GM18505 (cell line): ENCODE data around the gene MLLT3.

Experiments
- ATAC-seq: cut with Tn5 transposase; IDR thresholded peaks from one replicate; pipeline ENCODE4 v1.9.1; 2021; ENCODE audit not compliant: unreplicated experiment
- POLR2A ChIP-seq: IDR thresholded peaks from 4 replicates; pipeline ENCODE4 v1.6.1; 2011; ENCODE audit warnings: borderline replicate concordance; ENCODE audit not compliant: insufficient read depth, insufficient read length; ENCODE audit errors: extremely low read depth

Gene MLLT3

DNA sequence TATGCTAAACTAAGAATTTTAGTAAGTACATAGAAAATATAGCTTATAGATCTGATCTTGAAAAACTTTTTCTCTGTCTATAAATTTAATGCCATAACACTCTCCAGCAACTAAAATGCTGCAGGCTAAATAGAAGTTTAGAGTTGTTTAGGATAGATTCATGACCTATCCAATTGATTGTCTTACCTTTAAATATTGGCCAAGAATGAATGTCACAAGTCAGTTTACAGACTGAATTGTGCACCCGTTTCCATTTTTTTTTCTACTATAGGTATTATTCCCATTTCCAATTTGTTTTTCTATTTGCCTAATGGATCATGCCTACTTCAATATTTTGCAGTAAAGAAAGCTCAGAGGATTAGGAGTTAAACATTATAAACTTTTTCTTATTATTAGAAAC lies 129.5 kb downstream of the MLLT3 start:
- ATAC-seq, result no peak
- no peak for TF ChIP-seq POLR2A

DNA sequence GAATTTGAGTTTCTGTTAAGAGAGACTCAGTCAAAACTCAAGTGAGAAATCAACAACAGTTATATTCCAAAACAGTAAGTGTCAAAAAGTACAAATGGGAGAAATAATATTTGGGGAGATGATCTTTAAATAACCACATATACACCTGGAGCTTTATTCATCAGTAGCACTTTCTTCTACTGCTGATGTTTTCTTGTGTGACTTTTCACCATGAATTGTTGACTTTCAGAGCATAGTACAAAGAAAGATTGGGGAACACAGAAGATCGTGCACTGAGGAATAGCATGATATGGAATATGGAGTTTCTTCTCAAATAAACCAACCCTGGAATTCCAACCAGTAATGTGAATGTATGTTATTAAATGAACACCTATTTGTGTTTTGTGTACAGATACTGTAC lies 130.7 kb downstream of the MLLT3 start:
- no peak for TF ChIP-seq POLR2A
- ATAC-seq, result no peak

DNA sequence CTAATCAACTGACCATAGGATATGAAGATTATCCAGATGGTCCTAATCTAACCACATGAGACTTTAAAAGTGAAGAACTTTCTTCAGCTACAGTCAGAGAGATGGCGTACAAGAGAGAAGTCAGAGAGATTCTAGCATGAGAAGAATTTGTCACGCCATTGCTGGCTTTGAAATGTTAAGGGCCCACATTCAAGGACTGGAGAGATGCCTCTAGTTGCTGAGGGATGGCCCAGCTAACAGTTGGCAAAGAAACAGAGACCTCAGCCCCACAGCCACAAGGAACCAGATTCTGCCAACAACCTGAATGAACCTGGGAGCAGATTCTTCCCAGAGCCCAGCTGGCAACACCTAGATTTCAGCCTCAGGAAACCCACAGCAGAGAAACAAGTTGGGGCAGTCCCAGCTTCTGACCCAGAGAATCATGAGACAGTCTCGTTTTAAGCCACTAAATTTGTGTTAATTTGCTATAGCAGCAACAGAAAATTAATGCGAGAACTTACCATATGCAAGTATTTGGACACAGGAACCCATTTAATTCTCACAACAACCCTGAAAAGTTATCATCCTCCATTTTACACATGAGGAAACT lies 132.0 kb downstream of the MLLT3 start:
- TF ChIP-seq POLR2A, result no peak
- no peak for ATAC-seq

DNA sequence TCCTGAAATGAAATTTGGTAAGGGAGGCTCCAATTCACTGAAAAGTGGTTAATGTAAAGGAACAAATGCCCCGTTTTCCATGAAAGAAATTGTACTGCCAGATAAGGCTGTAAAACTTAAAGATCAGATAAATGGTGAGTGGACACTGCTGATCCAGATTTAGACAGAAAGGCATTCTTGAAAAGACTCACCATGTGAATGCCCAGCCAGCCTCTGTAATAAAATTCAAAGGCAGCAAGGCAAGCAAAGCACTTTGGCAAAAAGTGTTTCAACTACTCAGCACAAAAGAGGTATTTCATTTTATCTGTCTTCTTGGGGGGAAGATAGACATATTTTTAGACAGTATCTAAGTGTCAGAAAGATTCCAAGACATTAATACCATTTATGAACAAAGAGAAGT lies 133.6 kb downstream of the MLLT3 start:
- no peak for TF ChIP-seq POLR2A
- no peak for ATAC-seq

DNA sequence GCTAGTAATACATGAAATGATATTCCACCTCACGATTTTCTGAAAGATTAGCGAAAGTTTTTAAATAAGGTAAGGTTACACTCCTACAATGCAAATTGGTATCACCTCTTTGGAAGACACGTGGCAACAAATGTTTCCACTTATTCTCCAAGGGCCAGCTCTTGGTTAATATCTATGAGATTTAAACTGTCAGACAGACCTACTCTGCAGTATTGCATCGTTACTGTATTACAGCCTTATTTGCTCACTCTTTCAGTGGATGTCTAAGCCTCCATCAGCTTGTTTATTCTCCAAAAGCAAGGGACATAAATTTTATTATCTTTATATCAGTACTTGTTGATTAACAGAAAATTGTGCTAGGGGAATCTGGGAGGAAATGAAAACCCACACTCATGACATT lies 135.7 kb downstream of the MLLT3 start:
- no peak for ATAC-seq
- no peak for TF ChIP-seq POLR2A

DNA sequence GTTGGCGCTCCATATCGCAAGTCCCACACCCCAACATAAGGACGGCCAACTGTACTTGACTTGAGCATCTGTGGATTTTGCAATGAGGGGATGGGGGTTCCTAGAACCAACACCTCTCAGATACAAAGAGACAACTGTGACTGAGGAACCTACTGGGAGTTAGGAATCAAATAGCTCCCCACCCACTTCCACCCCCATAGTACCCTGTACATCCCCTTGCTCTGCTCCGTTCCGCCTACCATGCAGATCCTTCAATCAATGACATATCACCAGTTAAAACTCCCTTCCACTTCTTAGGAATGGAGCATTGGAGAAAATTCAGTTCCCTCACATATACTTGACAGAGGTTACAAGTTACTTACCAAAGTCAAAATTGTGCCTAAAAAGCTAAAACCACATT lies 140.9 kb downstream of the MLLT3 start:
- no peak for TF ChIP-seq POLR2A
- ATAC-seq, result no peak

DNA sequence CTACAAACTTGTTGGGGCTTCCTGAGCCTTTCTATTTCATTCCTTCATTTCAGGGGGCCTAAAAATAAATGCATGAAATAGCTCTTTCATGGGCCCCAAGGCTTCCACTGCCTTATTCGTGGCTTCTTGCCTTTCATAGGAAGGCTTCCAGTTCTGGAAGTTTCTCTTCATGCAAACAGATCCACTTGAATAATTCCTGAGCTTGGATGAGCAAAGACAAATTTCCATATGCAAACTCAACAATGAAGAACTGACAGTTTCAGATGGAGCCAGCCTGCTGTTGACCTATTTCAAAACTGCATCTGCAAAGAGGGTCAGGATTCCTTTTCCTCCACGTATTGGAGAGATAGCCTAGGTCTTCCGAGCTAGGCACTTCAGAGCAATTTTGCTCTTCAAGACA lies 142.1 kb downstream of the MLLT3 start:
- no peak for TF ChIP-seq POLR2A
- ATAC-seq, result no peak

DNA sequence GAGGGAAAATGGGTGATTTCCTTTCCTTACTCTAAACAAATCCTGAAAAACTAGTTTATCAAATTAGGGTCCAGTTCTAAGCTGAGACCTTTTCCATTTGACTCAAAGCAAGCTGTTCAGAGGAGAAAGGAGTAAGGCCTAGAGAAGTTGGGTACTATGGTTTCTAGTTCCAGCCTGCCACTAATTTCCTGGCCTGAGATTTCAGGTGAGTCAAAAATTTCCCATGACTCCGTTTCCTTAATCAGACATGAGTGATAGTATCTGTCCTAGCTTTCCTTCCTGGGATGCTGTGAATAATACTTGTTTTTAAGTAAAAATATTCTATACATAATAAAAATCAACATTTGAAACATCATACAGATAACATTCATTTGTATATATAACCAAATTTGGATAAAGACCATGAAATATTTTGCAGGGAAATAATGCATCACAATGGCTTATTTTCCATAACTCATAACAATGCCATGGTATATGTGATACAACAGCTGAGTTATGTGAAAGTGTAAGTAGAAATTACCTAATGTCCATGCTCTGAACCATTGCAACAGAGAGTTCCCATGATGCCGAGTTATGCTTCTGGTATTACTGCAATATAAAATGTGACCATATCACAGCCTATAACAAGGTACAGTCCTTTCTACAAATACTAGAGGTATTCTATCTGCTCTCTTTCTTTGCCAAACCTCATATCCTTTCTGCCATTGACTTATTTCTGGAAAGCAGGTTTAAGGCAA lies 142.7 kb downstream of the MLLT3 start:
- peak; percentile 89 for ATAC-seq
- no peak for TF ChIP-seq POLR2A

DNA sequence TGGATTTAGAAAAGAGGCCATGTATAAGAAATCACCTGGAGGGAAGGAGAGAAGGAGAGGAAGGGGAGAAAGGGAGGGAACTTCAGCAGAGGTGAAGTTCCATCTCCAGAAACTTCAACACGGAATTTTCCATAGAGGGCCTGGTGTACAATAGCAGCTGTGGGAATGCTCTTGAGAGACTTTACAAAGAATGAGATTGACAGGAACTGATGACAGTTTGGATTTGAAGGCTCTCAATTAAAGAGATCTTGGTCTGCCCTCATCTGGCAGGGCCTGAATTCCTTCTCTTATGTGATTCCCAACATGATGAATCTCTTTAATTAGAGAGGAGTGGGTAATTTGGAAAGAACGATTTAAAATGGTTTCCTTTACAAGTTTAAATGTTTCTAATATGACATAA lies 143.5 kb downstream of the MLLT3 start:
- no peak for ATAC-seq
- no peak for TF ChIP-seq POLR2A

DNA sequence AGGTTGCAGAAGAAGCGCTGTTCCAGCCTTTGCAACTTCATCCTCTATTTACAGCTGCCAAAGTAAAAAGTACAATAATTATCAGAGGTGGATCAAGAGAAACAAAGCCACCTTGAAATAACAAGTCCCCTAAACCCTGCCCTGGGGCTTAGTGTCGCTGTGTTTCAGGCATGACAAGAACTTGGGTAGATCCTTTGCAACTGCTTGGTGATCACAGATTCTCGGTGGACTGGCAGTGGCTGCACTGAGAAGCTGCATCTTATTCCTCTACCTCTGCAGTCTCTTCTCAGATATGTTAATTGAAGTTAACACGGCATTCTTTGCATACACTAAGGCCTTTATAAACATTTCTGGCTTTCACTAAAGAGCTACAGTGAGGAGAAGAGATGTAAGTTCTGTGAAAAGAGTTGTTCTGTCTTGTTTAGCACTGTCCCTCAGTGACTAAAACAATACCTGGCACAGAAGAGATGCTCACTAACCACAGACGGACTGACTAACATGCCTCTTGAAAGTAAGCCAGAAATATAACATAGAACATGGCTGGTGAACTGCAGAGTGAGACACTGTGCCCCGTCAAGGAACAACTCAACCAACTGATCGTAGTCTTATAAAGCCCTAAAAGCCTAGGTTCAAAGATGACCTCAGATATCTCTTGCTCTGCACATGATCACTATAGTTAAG lies 144.2 kb downstream of the MLLT3 start:
- no peak for TF ChIP-seq POLR2A
- no peak for ATAC-seq

DNA sequence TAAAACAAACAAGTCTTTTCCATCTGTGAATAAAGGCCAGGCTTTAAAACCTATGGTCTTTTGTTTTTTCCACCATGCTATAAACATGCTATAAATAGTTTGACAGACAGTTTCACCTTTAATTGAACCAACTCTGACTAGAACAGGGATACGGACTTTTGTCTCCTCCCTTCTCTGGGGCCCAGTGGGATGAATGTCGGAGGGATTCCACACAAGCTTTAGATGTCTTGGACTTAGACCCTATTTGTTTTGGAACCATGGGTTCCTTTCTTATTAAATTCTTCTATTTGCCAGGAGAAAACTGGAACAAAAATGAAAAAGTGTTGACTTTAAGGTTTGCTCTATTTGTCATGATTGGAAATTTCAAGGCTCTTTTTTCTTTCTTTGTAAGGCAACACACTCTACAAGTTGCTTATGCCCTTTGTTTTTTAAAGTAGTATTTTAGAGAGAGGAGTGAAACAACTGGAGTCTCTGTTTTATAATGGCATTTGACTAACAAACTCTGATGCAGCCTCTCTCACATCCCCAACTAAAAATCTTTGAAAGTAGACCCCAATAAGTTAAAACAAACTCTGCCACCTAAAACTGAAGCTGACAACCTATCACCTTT lies 145.3 kb downstream of the MLLT3 start:
- ATAC-seq, result no peak

DNA sequence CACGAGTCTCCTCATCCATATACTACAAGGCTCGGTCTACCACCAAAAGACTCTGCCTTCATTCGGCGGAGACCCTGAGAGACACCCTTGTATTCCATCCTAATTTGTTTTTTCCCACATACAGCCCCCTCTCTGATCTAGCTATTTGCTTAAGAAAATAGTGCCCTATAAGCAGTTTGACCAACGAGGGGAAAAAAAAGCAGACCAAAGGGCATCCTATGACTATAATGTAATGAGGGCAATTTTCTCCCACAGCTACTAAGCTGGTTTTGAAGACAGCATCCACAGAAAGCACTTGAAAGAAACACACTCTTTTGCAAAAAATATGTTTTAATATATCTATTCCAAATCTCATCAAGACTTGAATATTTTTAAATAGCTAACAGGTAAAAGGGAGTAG lies 147.8 kb downstream of the MLLT3 start:
- no peak for ATAC-seq
- no peak for TF ChIP-seq POLR2A

More for the DNA sequence above, 145.3 kb downstream of the MLLT3 start:
- no peak for TF ChIP-seq POLR2A

DNA sequence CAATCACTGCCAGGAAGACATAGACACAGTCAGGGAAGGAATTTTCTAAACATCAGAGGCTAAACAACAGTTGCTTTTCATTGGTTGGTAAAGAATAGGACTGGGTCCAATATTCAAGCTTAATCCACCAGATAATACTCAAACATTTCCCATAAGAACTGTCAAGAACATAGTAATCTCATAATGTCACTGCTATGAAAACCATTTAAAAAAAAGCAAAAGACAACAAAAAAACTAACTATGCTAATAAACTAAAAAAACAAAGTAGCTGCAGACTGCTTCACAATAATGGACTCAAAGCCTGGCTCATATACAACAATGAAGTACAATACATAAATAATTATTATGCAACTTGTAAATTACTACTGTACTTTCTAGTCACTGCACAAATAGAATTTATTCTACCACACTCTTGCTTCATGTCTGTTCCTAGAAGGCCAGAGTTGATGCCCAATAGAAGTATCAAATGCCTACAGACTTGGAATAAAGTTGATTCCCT lies 148.7 kb downstream of the MLLT3 start:
- ATAC-seq, result no peak
- no peak for TF ChIP-seq POLR2A
